Thoracic aorta (tissue), 2 donors: ENCODE data around the gene DOCK11. TPM values are rescaled to one million over a fixed set of nuclear protein-coding genes. Genes with fewer than 3 reads are reported as not detected.
A peak's percentile ranks its signal among the peaks of the same experiment; 100 is the strongest.

ENCODE experiments used
- ATAC-seq: fragments of 150-250 bp; one replicate; pipeline ENCODE4 v1.8.0; 2017; ENCODE audit warnings: low read depth; ENCODE audit not compliant: insufficient number of reproducible peaks, low FRiP score
- DNase-seq: peaks from one replicate; pipeline ENCODE4 v3.0.0-alpha.2; 2020; ENCODE audit warnings: low spot score
- H3K27ac ChIP-seq, 2 donors: fragments of 200-600 bp; sonication (generic); 1 replicate in 1 of 2; 2 replicates in 1 of 2; pipeline ENCODE4 v1.5.1; 2016; ENCODE audit warnings: mild to moderate bottlenecking in 2 of 2, moderate library complexity in 2 of 2
- H3K27me3 ChIP-seq: fragments of 200-600 bp; sonication (generic); replicated peaks from 2 replicates; pipeline ENCODE4 v1.6.0; 2016; ENCODE audit warnings: mild to moderate bottlenecking; ENCODE audit not compliant: insufficient read depth
- H3K36me3 ChIP-seq: fragments of 200-600 bp; sonication (generic); one replicate; pipeline ENCODE4 v1.5.1; 2016
- H3K4me1 ChIP-seq, 2 donors: fragments of 200-600 bp; sonication (generic); 1 replicate in 1 of 2; 2 replicates in 1 of 2; pipeline versions ENCODE4 v1.5.1 to v1.6.0; 2016; ENCODE audit warnings: low read depth in 2 of 2, mild to moderate bottlenecking in 1 of 2; ENCODE audit not compliant: control insufficient read depth in 1 of 2
- H3K4me3 ChIP-seq: fragments of 200-600 bp; sonication (generic); 2 replicates; pipeline ENCODE4 v1.5.1; 2016; ENCODE audit warnings: mild to moderate bottlenecking
- H3K9me3 ChIP-seq: fragments of 200-600 bp; sonication (generic); 2 replicates; pipeline ENCODE4 v1.5.1; 2016
- total RNA-seq, 2 donors: library from RNA; depleted of rRNA; stranded (reverse); fragments of >200 nt; gene quantifications; one replicate each; pipeline versions ENCODE4 v1.1.0 to v1.2.3, GENCODE V29; 2016
- TF ChIP-seq, protein P1 (sequence below): fragments of 200-600 bp; sonication (generic); IDR thresholded peaks from one replicate; pipeline ENCODE4 v1.5.1; 2019; ENCODE audit warnings: antibody characterized with exemption

DOCK11 gene
- total RNA-seq, 2 donors from 2014 or later = 30.6 to 45.8 TPM

DNA sequence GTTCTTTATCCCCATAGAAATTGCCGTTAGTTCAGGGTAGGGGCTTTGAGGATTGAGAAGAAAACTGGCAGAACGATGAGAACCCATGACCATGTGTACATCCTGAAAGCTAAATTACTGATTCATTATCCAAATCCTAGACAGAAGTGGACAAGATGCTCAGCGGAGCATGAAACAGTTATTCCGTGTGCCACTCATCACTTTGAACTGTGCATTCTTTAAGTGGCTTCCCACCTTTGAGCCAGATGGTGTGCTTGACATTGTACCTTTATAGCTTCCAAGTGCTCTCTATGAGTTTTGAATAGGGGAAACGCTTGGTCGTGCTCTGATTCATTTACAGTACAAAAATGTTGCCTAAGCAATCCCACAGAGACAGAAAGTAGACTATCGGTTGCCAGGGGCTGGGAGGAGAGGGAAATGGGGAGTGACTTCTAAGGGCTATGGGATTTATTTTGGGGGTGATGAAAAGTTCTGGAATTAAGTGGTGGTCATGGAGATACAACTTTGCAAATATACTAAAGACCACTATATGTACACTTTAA is 100.0 kb downstream of the DOCK11 start:
- H3K9me3 ChIP-seq = no peaks in the 10 kb centered on the region
- H3K4me1 ChIP-seq = peaks cover 6 to 35% of the 10 kb centered on the region in 2 donors
- TF ChIP-seq, protein P1, sequence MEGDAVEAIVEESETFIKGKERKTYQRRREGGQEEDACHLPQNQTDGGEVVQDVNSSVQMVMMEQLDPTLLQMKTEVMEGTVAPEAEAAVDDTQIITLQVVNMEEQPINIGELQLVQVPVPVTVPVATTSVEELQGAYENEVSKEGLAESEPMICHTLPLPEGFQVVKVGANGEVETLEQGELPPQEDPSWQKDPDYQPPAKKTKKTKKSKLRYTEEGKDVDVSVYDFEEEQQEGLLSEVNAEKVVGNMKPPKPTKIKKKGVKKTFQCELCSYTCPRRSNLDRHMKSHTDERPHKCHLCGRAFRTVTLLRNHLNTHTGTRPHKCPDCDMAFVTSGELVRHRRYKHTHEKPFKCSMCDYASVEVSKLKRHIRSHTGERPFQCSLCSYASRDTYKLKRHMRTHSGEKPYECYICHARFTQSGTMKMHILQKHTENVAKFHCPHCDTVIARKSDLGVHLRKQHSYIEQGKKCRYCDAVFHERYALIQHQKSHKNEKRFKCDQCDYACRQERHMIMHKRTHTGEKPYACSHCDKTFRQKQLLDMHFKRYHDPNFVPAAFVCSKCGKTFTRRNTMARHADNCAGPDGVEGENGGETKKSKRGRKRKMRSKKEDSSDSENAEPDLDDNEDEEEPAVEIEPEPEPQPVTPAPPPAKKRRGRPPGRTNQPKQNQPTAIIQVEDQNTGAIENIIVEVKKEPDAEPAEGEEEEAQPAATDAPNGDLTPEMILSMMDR = no peak
- no peaks in the 10 kb centered on the region for H3K36me3 ChIP-seq
- ATAC-seq (no peak), DNase-seq (no peak)
- H3K27me3 ChIP-seq = no peaks in the 10 kb centered on the region
- H3K27ac ChIP-seq = peak overlapping the region; percentile 22 to 57
- peak overlapping the region; percentile 21 for H3K4me3 ChIP-seq

DNA sequence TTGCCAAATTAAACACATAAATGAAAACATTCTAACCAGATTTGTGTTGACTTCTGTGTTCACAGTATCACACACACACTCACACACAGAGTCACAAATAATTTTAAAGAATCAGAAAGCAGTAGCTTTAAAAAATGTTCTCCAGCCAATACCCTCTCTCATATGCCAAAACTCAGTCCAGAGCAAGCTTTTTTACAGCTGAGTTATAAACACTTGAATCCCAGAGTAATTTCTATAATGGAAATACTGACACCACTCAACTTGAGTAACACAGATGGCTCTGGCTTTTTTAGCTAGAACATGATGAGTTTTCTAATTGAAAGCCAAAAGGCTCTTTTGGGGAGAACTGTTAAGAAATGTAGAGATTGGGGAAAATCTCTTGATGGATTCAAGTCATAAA is 100.8 kb downstream of the DOCK11 start:
- TF ChIP-seq, protein P1 = no peak
- Histone ChIP-seq H3K27me3 (no peaks in the 10 kb centered on the region), H3K4me3 (peak overlapping the region; percentile 21), H3K36me3 (no peaks in the 10 kb centered on the region), H3K27ac (peak overlapping the region; percentile 22 to 57), H3K9me3 (no peaks in the 10 kb centered on the region), H3K4me1 (peaks cover 6 to 42% of the 10 kb centered on the region in 2 donors)
- DNase-seq (no peak), ATAC-seq (no peak)

- H3K4me1 ChIP-seq = peaks cover 0 to 18% of the 10 kb centered on the region in 2 donors
- H3K9me3 ChIP-seq = no peaks in the 10 kb centered on the region
- peak overlapping the region in 1 of 2 donors; percentile 52 for H3K27ac ChIP-seq
- ATAC-seq (peak; percentile 55), DNase-seq (no peak)
- H3K4me3 ChIP-seq = no peak overlapping the region
- TF ChIP-seq, protein P1 = peak; percentile 55
- no peaks in the 10 kb centered on the region for H3K36me3 ChIP-seq
- H3K27me3 ChIP-seq = no peaks in the 10 kb centered on the region
These were observed 108.4 kb downstream of the DOCK11 start for GRCh38 chrX:118603981-118604380.

DNA sequence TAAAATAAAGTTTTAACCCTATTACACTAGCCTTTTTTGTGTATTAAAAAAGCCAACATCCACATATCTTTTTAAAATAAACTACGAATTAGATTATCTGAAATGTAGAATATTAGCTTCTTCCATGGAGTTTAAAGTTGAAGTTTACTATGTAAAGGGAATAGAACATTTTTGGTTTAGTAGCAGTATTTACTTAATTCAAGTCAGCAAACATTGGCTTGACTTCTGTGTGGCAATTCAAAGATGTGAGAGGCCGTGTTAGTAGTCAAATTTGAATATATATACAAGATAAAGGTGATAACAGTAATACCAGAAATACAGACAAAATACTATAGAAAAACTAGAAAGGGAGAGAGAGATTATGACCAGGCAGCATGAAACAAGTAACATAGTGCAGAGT is 116.7 kb downstream of the DOCK11 start:
- Histone ChIP-seq H3K27me3 (no peaks in the 10 kb centered on the region), H3K9me3 (no peaks in the 10 kb centered on the region), H3K4me1 (no peaks in the 10 kb centered on the region), H3K36me3 (peaks cover 4% of the 10 kb centered on the region), H3K27ac (no peak overlapping the region), H3K4me3 (no peak overlapping the region)
- TF ChIP-seq, protein P1 = no peak
- ATAC-seq (no peak), DNase-seq (no peak)

DNA sequence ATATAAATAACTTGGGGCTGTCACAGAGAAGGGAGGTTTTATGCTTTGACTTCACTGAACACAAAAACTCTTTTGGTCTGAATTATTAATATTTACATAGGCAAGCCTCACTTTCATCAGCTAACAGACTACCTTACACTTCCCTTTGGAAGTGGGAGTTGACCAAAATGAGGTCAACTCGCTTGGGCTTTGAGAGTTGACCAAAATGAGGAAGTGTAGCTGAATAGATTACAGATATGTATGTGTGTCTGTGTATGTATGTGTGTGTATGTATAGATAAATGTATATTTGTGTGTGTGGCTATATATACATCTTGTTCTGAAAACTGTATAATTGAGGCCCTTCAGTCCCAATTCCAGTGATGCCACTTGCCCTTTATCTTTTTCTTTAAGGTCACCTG is 118.5 kb downstream of the DOCK11 start:
- H3K27ac ChIP-seq = no peak overlapping the region
- TF ChIP-seq, protein P1 = no peak
- ATAC-seq = no peak

More for the DNA sequence above, 118.5 kb downstream of the DOCK11 start:
- H3K36me3 ChIP-seq = peaks cover 4% of the 10 kb centered on the region
- H3K27me3 ChIP-seq = no peaks in the 10 kb centered on the region
- no peak overlapping the region for H3K4me3 ChIP-seq
- H3K4me1 ChIP-seq = no peaks in the 10 kb centered on the region
- H3K9me3 ChIP-seq = no peaks in the 10 kb centered on the region
- DNase-seq = no peak
